GM23338 (cell line): ENCODE results near the gene KEAP1. TPM values are rescaled to one million over a fixed set of nuclear protein-coding genes. Genes with fewer than 3 reads are reported as not detected.

Experiments used
- ATAC-seq: fragments of 200-7000 bp; cut with Tn5 transposase; 3 replicates; pipeline ENCODE4 v1.9.1; 2020
- DNase-seq: peaks from one replicate; pipeline ENCODE4 v3.0.0-alpha.2; 2015; ENCODE audit warnings: low spot score
- H2AFZ ChIP-seq: fragments of 200-600 bp; sonication (generic); 2 replicates; pipeline ENCODE4 v1.8.0; 2016; ENCODE audit warnings: antibody characterized with exemption, mild to moderate bottlenecking, moderate library complexity
- H3F3A ChIP-seq: fragments of 200-600 bp; sonication (generic); replicated peaks from 2 replicates; pipeline ENCODE4 v1.8.0; 2017; ENCODE audit warnings: antibody characterized with exemption, mixed run types, low read depth
- H3K27ac ChIP-seq: fragments of 200-600 bp; sonication (generic); 2 replicates; pipeline ENCODE4 v1.6.1; 2016; ENCODE audit warnings: low read depth
- H3K27me3 ChIP-seq: fragments of 200-600 bp; sonication (generic); 2 replicates; pipeline ENCODE4 v1.8.0; 2016; ENCODE audit warnings: mild to moderate bottlenecking, mixed run types, moderate library complexity; ENCODE audit not compliant: insufficient read depth
- H3K36me3 ChIP-seq: fragments of 200-600 bp; sonication (generic); 2 replicates; pipeline ENCODE4 v1.8.0; 2016; ENCODE audit warnings: mild to moderate bottlenecking; ENCODE audit not compliant: insufficient read depth
- H3K4me1 ChIP-seq: fragments of 200-600 bp; sonication (generic); 2 replicates; pipeline ENCODE4 v1.8.0; 2016; ENCODE audit warnings: mild to moderate bottlenecking, moderate library complexity; ENCODE audit not compliant: insufficient read depth
- H3K4me2 ChIP-seq: fragments of 200-600 bp; sonication (generic); 2 replicates; pipeline ENCODE4 v1.7.1; 2017; ENCODE audit warnings: mixed run types
- H3K4me3 ChIP-seq: fragments of 200-600 bp; sonication (generic); 2 replicates; pipeline ENCODE4 v1.6.1; 2016; ENCODE audit warnings: mixed run types
- H3K79me2 ChIP-seq: fragments of 200-600 bp; sonication (generic); replicated peaks from 2 replicates; pipeline ENCODE4 v1.8.0; 2017; ENCODE audit warnings: mild to moderate bottlenecking; ENCODE audit not compliant: insufficient read depth
- H3K9me2 ChIP-seq: fragments of 200-600 bp; sonication (generic); 2 replicates; pipeline ENCODE4 v1.8.0; 2017; ENCODE audit not compliant: insufficient read depth
- H4K20me1 ChIP-seq: fragments of 200-600 bp; sonication (generic); replicated peaks from 2 replicates; pipeline ENCODE4 v1.8.0; 2017; ENCODE audit warnings: mild to moderate bottlenecking; ENCODE audit not compliant: insufficient read depth
- H3K27ac Mint-ChIP-seq: 2 replicates; pipeline ENCODE4 v1.8.0; 2020; ENCODE audit warnings: inconsistent platforms, mild to moderate bottlenecking, moderate library complexity, mixed read lengths
- H3K27me3 Mint-ChIP-seq: 3 replicates; pipeline ENCODE4 v1.8.0; 2022; ENCODE audit warnings: low read depth, mild to moderate bottlenecking, moderate library complexity, mixed read lengths, inconsistent platforms; ENCODE audit not compliant: insufficient read depth, poor library complexity
- H3K36me3 Mint-ChIP-seq: 3 replicates; pipeline ENCODE4 v1.8.0; 2021; ENCODE audit warnings: low read depth, mild to moderate bottlenecking, inconsistent platforms, moderate library complexity, mixed read lengths
- H3K4me1 Mint-ChIP-seq: 3 replicates; pipeline ENCODE4 v1.8.0; 2020; ENCODE audit warnings: mild to moderate bottlenecking, inconsistent platforms, mixed read lengths
- H3K4me3 Mint-ChIP-seq: 3 replicates; pipeline ENCODE4 v1.8.0; 2021; ENCODE audit warnings: moderate library complexity, mild to moderate bottlenecking, inconsistent platforms, mixed read lengths
- H3K9me3 Mint-ChIP-seq: 3 replicates; pipeline ENCODE4 v1.8.0; 2020; ENCODE audit warnings: moderate library complexity, mild to moderate bottlenecking, inconsistent platforms, mixed read lengths
- CREB1 ChIP-seq: fragments of 250-450 bp; sonication (Bioruptor Pico); IDR thresholded peaks from 2 replicates; pipeline ENCODE4 v1.5.0; 2020; ENCODE audit warnings: low read depth, mild to moderate bottlenecking, moderate library complexity
- CTCF ChIP-seq, 2 experiments: fragments of 200-600 bp in 1 of 2; sonication (generic) in 1 of 2; conservative IDR thresholded peaks; 2 replicates each; pipeline versions ENCODE4 v1.5.1 to v1.6.1; 2016 to 2017; ENCODE audit warnings: antibody characterized with exemption in 2 of 2, low read depth in 2 of 2, mild to moderate bottlenecking in 2 of 2, moderate library complexity in 1 of 2
- EZH2 ChIP-seq: fragments of 200-600 bp; sonication (generic); IDR thresholded peaks from one replicate; pipeline ENCODE4 v1.8.0; 2017; ENCODE audit warnings: antibody characterized with exemption, mild to moderate bottlenecking, low read depth; ENCODE audit not compliant: unreplicated experiment
- EZH2phosphoT487 ChIP-seq: fragments of 200-600 bp; sonication (generic); IDR thresholded peaks from one replicate; pipeline ENCODE4 v1.8.1; 2018; ENCODE audit warnings: antibody characterized with exemption; ENCODE audit not compliant: unreplicated experiment
- JUNB ChIP-seq: IDR thresholded peaks from one replicate; pipeline ENCODE4 v1.6.1; 2016; ENCODE audit warnings: antibody characterized with exemption; ENCODE audit not compliant: unreplicated experiment
- NANOG ChIP-seq: IDR thresholded peaks from 2 replicates; pipeline ENCODE4 v1.6.1; 2016; ENCODE audit warnings: antibody characterized with exemption, borderline replicate concordance
- POLR2AphosphoS5 ChIP-seq: IDR thresholded peaks from 2 replicates; pipeline ENCODE4 v1.6.1; 2016; ENCODE audit warnings: antibody characterized with exemption, low read depth
- REST ChIP-seq: IDR thresholded peaks from one replicate; pipeline ENCODE4 v1.6.1; 2018; ENCODE audit warnings: antibody characterized with exemption; ENCODE audit not compliant: unreplicated experiment
- ZNF114 ChIP-seq: fragments of 250-450 bp; sonication (Bioruptor Pico); IDR thresholded peaks from 2 replicates; pipeline ENCODE4 v1.5.0; 2020; ENCODE audit warnings: mild to moderate bottlenecking, moderate library complexity
- polyA plus RNA-seq: library from polyadenylated mRNA; unstranded; fragments of >200 nt; fragmentation: Nextera tagmentation; extraction: Ambion mirVana; gene quantifications from 2 replicates; pipeline ENCODE4 v1.2.1, GENCODE V29; 2016
- total RNA-seq: library from RNA; depleted of rRNA; stranded (reverse); fragments of >200 nt; shearing (Covaris generic); gene quantifications from 2 replicates; pipeline ENCODE4 v1.2.3, GENCODE V29; 2014
- TF ChIP-seq, protein P1 (sequence below): fragments of 250-450 bp; sonication (Bioruptor Pico); IDR thresholded peaks from 2 replicates; pipeline ENCODE4 v1.5.0; 2020; ENCODE audit warnings: mild to moderate bottlenecking, moderate library complexity

KEAP1 gene
- total and polyA plus RNA-seq, 2 experiments from 2014 or later, result 57.8 to 77.5 TPM

- TF ChIP-seq, protein P1, sequence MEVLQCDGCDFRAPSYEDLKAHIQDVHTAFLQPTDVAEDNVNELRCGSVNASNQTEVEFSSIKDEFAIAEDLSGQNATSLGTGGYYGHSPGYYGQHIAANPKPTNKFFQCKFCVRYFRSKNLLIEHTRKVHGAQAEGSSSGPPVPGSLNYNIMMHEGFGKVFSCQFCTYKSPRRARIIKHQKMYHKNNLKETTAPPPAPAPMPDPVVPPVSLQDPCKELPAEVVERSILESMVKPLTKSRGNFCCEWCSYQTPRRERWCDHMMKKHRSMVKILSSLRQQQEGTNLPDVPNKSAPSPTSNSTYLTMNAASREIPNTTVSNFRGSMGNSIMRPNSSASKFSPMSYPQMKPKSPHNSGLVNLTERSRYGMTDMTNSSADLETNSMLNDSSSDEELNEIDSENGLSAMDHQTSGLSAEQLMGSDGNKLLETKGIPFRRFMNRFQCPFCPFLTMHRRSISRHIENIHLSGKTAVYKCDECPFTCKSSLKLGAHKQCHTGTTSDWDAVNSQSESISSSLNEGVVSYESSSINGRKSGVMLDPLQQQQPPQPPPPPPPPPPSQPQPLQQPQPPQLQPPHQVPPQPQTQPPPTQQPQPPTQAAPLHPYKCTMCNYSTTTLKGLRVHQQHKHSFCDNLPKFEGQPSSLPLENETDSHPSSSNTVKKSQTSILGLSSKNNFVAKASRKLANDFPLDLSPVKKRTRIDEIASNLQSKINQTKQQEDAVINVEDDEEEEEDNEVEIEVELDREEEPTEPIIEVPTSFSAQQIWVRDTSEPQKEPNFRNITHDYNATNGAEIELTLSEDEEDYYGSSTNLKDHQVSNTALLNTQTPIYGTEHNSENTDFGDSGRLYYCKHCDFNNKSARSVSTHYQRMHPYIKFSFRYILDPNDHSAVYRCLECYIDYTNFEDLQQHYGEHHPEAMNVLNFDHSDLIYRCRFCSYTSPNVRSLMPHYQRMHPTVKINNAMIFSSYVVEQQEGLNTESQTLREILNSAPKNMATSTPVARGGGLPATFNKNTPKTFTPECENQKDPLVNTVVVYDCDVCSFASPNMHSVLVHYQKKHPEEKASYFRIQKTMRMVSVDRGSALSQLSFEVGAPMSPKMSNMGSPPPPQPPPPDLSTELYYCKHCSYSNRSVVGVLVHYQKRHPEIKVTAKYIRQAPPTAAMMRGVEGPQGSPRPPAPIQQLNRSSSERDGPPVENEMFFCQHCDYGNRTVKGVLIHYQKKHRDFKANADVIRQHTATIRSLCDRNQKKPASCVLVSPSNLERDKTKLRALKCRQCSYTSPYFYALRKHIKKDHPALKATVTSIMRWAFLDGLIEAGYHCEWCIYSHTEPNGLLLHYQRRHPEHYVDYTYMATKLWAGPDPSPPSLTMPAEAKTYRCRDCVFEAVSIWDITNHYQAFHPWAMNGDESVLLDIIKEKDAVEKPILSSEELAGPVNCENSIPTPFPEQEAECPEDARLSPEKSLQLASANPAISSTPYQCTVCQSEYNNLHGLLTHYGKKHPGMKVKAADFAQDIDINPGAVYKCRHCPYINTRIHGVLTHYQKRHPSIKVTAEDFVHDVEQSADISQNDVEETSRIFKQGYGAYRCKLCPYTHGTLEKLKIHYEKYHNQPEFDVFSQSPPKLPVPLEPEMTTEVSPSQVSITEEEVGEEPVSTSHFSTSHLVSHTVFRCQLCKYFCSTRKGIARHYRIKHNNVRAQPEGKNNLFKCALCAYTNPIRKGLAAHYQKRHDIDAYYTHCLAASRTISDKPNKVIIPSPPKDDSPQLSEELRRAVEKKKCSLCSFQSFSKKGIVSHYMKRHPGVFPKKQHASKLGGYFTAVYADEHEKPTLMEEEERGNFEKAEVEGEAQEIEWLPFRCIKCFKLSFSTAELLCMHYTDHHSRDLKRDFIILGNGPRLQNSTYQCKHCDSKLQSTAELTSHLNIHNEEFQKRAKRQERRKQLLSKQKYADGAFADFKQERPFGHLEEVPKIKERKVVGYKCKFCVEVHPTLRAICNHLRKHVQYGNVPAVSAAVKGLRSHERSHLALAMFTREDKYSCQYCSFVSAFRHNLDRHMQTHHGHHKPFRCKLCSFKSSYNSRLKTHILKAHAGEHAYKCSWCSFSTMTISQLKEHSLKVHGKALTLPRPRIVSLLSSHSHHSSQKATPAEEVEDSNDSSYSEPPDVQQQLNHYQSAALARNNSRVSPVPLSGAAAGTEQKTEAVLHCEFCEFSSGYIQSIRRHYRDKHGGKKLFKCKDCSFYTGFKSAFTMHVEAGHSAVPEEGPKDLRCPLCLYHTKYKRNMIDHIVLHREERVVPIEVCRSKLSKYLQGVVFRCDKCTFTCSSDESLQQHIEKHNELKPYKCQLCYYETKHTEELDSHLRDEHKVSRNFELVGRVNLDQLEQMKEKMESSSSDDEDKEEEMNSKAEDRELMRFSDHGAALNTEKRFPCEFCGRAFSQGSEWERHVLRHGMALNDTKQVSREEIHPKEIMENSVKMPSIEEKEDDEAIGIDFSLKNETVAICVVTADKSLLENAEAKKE (CRISPR knock-in tag), result no peak
- no peak for TF ChIP-seq POLR2AphosphoS5
Observed at GRCh38 chr19:10516064-10516385, 12.9 kb upstream of the KEAP1 start (continued).

DNA sequence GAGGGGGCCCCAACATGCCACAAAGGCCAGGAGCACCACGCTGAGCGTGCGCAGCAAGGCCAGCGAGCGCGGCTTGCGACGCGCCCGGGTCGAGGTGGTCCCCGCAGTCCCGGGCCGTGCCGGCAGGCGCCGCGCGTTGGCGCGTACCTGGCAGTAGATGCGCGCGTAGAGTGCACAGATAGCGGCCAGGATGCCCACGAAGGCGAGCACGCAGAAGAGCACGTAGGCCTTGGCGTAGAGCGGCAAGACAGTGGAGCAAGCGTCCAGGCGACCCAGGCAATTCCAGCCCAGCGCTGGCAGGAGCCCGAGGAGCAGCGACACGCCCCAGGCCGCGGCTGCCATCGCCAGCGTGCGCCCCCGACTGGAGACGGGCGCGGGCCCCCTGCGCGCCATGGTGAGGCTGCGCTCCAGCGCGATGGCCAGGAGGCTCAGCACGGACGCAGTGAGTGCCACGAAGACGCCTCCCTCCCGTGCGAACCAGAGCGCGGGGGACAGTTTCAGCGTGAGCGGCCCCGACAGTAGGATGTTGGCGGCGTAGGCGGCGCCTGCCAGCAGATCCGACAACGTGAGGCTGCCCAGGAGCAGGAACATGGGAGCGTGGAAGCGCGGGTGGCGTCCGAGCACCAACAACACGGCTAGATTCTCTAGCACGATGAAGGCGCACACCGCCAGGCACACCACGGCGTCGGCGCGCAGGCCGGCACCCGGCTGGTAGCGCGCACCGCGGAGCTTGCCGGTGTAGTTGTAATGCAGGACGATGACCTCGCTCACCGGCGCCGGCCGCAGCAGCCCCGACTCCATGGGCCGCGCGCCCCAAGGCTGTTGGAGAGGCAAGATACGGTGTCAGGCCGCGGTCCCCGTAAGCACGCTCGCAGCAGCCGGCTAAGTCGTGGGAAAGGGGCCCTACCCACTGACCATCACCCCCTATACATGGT, 11.3 kb upstream of the KEAP1 start:
- Histone ChIP-seq H3K4me2 (peak overlapping the region; percentile 86), H3K9me2 (no peaks in the 10 kb centered on the region), H3K36me3 (no peaks in the 10 kb centered on the region), H3F3A (peaks cover 26% of the 10 kb centered on the region; the same call in 1 of the 2 replicates), H3K27me3 (peaks cover 74% of the 10 kb centered on the region), H2AFZ (peak overlapping the region; percentile 94), H3K4me1 (peaks cover 20% of the 10 kb centered on the region), H3K79me2 (no peaks in the 10 kb centered on the region), H3K4me3 (peak overlapping the region; percentile 67), H3K27ac (no peak overlapping the region), H4K20me1 (0 out of 2 replicates have a peak, but pooled peaks cover 8% of the 10 kb centered on the region)
- no peak overlapping the region for H3K27ac Mint-ChIP-seq
- H3K9me3 Mint-ChIP-seq, result no peaks in the 10 kb centered on the region; the same call in 2 of the 3 replicates
- H3K4me1 Mint-ChIP-seq, result peaks cover 22% of the 10 kb centered on the region
- H3K36me3 Mint-ChIP-seq, result no peaks in the 10 kb centered on the region; the same call in 2 of the 3 replicates
- peak; percentile 69 for ATAC-seq
- peaks cover 67% of the 10 kb centered on the region for H3K27me3 Mint-ChIP-seq
- peak; percentile 85 for DNase-seq
- peak overlapping the region; percentile 75 for H3K4me3 Mint-ChIP-seq
- TF ChIP-seq POLR2AphosphoS5, result peak; percentile 44; the same call in 1 of the 2 replicates
- TF ChIP-seq CTCF (conservative IDR thresholded peaks at IDR 0.05; ENCODE audit: low read depth in 2 of 2), result peak; percentile 36 to 41
- no peak for TF ChIP-seq ZNF114 (CRISPR knock-in tag)
- TF ChIP-seq EZH2phosphoT487, result no peak
- no peak for TF ChIP-seq REST
- peak; percentile 53 for TF ChIP-seq EZH2
- peak; percentile 35; the same call in 1 of the 2 replicates for TF ChIP-seq CREB1 (CRISPR knock-in tag)
- no peak for TF ChIP-seq JUNB
- no peak for TF ChIP-seq NANOG
